EL (cell line): ENCODE measurements around the gene FAM107B.

Experiments used
- DNase-seq: peaks from one replicate; pipeline ENCODE4 v3.0.0-alpha.2; 2016

Gene FAM107B

GRCh38 chr10:14618674-14619073, 156.0 kb downstream of the FAM107B start:
- no peak for DNase-seq

GRCh38 chr10:14617852-14618251, 156.8 kb downstream of the FAM107B start:
- DNase-seq: peak; percentile 45

- DNase-seq: no peak
These were observed 157.6 kb downstream of the FAM107B start for GRCh38 chr10:14616955-14617730.

DNA sequence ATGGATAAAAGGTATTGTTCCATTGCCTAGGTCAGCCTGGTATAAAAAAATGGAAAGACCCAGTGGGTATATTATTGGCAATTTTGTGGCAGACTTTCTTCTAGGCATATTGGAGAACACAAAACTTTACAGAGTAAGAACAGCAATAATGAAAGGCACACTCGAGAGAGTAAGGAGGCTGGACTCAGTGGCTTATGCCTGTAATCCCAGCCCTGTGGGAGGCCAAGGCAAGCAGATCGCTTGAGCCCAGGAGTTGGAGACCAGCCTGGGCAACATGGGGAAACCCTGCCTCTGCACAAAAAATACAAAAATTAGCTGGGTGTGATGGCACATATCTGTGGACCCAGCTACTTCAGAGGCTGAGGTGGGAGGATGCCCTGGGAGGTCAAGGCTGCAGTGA, 158.2 kb downstream of the FAM107B start:
- no peak for DNase-seq

- no peak for DNase-seq
These were observed 161.1 kb downstream of the FAM107B start for GRCh38 chr10:14613588-14613920.

GRCh38 chr10:14612873-14613587, 161.7 kb downstream of the FAM107B start:
- no peak for DNase-seq

GRCh38 chr10:14611968-14612693, 162.6 kb downstream of the FAM107B start:
- DNase-seq: no peak

DNA sequence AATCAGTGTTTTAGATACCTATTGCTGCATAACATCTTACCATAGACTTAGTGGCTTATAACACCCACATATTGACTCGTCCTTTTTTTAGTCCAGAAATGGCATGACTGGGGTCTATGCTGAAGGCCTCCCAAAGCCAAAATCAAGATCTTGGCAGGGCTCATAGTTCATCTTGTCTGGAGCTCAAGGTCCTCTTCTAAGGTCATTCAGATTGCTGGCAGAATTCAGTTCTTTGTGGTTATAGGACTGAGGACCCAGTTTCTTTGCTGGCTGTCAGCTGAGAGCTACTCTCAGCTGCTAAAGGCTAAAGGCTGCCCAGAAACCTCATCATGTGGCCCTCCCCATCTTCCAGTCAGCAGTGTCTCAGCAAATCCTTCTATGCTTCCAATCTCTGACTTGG, 165.5 kb downstream of the FAM107B start:
- no peak for DNase-seq

GRCh38 chr10:14608381-14609001, 166.2 kb downstream of the FAM107B start:
- no peak for DNase-seq

GRCh38 chr10:14606633-14607032, 168.1 kb downstream of the FAM107B start:
- DNase-seq: no peak

- DNase-seq: peak; percentile 68
These were observed 169.3 kb downstream of the FAM107B start for GRCh38 chr10:14605231-14605925.

GRCh38 chr10:14604181-14605142, 170.2 kb downstream of the FAM107B start:
- peak; percentile 83 for DNase-seq

GRCh38 chr10:14603534-14604102, 171.1 kb downstream of the FAM107B start:
- no peak for DNase-seq

- DNase-seq: peak; percentile 31
These were observed 171.7 kb downstream of the FAM107B start for GRCh38 chr10:14602807-14603533.

DNA sequence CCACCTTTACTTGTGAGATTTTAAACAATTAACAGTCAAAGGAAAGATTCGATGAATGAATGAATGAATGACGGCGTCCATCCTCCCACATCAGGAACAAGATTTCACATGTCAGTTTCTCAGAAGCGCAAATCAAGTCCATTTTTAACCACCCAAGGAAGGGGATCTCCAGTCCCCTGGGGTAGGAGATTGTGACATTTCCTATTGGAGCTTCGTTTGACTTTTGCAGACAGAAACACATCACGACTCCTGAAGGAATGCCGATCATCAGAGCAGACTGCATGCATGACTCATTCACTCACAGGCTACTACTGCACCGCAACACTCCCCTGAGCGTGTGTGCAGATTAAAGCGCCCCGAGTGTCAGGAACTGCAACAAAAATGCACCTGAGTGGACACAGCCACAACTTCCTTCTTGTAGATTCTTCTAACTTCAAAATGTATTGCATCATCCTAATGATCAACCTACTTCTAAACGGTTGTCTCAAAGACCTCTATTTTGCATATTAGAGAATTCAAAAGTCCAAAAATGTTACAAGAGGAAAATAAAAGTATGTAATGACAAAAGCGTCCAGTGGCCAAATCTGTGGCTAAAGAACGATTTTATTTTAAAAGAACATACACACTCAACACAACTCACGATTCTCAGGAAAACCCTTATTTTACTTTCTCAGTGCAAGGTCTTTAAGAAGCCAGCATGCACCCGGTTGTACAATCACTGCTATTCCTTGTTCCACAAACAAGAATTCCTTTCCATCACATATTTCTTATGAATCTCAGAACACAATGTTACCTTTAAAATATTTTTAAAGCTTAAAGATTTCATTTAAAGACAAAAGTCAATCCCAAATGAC, 172.6 kb downstream of the FAM107B start:
- DNase-seq: peak; percentile 86

GRCh38 chr10:14601326-14601725, 173.4 kb downstream of the FAM107B start:
- DNase-seq: no peak

- DNase-seq: no peak
These were observed 174.6 kb downstream of the FAM107B start for GRCh38 chr10:14600065-14600464.

GRCh38 chr10:14598809-14599764, 175.6 kb downstream of the FAM107B start:
- no peak for DNase-seq
